ENCODE results near the gene GPR148.

The GPR148 gene

GRCh38 chr2:130749641-130750040 lies 20.8 kb downstream of the GPR148 start:
- DNase-seq (ENCODE audit: low spot score), result no peak

- no peak for DNase-seq (ENCODE audit: low spot score)
These were observed 25.9 kb downstream of the GPR148 start for GRCh38 chr2:130754811-130755210.

DNA sequence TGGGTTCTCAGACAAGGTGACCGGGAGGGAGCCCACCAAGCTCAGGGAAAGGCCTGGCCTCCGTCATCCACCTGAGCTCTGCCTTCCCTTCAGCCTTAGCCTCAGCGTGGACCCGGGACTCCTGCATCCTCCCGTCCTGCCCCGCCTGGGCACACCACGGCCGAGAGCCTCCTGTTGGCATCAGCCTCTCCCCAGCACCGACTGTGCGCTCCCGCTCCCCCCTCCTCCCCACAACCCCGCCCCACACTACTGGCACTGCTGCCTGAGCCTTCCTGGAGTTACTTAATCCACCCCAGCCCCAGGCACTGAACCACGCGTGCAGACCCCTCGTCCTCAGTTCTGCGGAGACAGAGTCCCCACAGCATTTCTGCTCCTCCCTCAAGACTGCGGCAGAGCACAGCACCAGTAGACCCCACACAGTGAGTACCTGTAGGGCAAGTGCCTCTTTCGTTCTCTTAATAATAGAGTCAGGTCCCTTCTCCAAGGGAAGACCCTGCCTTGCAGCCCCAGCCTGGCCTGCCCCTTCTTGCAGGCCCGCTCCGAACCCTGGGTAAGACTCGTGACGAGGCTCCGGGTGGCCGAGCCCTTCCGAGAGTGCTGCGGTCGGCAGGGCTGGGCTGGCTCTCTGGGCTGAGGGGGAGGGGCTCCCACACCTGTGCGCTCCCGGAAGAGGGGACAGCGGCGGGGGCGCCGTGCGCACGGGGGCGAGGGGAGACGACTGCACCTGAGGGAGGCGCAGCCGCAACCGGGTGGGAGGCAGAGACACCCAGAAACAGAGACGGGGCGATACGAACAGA lies 26.6 kb downstream of the GPR148 start, which contains the start of gene AMER3:
AMER3 (plus strand) TSS at position 285 of the 797 bp plus-strand sequence. CDS start 6,533 bp downstream, outside the sequence.
- DNase-seq (ENCODE audit: low spot score), result no peak

DNA sequence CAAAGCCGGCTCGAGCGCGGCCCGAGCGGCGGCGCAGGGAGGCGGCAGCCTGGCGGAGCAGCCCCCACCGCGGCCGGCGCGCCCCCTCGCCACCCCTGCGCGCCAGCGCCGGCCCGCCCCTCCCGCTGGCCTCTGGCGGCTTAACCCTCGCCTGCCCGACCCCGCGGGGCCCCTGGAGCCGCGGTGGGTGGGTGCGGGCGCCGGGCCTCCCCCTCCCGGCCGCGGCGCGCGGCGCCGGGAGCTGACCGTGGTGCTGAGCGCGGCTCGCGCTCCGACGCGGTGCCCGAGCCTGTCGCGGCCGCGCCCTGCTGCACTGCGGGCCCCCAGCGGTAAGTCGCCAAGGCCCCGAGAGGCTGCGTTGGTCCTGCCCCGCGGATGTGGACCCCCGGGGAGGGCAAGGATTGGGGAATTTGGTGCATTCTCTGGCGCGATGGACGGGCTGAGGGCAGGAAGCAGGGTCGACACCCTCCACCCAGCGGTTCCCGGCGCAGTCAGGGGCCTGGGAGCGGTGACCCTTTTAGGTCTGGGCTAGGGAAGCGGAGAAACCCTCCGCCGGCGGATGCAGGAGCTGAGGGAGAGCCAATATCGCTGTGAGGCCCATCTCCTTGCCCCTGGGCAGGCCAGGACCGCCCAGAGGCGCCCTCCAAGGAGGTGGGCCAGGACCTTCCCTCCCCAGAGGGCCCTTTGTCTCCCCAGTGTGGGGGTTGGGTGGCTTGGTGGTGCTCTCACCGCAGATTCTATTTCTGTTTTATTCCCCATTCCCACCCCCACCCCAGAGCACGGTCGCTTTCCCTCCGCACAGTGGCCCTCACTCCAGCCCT lies 27.4 kb downstream of the GPR148 start:
- no peak for DNase-seq (ENCODE audit: low spot score)

GRCh38 chr2:130756874-130757668 lies 28.2 kb downstream of the GPR148 start:
- DNase-seq (ENCODE audit: low spot score), result no peak

GRCh38 chr2:130759906-130760753 lies 31.3 kb downstream of the GPR148 start:
- no peak for DNase-seq (ENCODE audit: low spot score)

GRCh38 chr2:130760754-130761751 lies 32.2 kb downstream of the GPR148 start:
- DNase-seq (ENCODE audit: low spot score), result no peak

- DNase-seq (ENCODE audit: low spot score), result no peak
These were observed 33.4 kb downstream of the GPR148 start for GRCh38 chr2:130762031-130762909.

DNA sequence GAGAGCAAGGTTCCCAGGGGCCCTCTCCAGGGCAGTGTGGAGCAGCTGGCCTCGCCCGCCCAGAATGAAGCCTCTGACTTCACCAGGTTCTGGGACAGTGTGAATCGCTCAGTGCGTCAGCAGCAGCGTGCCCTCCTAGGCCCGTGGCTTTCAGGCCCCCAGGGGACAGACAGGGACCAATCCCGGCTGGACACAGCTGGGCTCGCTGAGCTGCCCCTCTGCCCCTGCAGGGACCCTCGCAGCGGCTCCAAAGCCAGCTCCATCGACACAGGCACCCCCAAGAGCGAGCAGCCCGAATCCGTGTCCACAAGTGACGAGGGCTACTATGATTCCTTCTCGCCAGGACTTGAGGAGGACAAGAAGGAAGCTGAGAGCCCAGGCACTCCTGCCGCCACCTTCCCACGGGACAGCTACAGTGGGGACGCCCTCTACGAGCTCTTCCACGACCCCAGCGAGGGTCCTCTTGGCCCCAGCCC lies 34.1 kb downstream of the GPR148 start:
- no peak for DNase-seq (ENCODE audit: low spot score)

- DNase-seq (ENCODE audit: low spot score), result no peak
These were observed 34.5 kb downstream of the GPR148 start for GRCh38 chr2:130763405-130763804.

DNA sequence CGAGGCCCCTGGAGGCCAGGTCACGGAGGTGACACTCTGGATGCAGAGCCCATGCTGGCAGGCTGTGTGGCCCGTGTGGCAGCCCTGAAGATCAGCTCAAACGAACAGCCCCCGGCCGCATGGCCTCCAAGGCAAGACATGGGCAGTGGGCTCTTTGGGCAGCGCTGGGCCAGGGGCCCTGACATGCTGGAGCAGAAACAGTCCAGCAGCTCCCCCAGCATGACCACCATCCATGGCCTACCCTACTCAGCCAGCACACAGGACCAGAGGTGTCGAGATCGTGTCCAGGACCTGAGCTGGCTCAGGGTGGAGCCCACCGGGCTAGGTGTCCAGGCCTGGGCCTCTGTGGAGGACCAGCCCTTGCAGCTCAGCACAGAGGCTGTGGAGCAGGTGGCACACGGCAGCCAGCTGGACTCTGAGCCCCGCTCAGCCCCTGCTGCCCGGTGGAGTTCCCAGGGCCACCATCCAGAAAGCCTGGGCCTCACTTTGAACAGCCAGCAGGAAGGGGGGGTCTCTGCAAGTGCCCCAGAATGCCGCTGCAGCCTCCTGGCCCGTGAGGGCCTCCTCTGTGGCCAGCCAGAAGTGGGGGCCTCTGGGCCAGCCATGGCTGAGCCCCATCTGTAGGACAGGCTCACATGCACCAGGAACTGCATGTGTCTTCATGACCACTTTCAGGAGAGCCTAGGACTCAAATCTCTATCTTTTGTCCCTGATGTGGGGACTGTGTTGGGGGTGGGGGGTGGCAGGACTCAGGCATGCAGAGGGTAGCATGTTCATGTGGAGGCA lies 35.4 kb downstream of the GPR148 start:
- no peak for DNase-seq (ENCODE audit: low spot score)

- no peak for DNase-seq (ENCODE audit: low spot score)
These were observed 35.9 kb downstream of the GPR148 start for GRCh38 chr2:130764821-130765115.

DNA sequence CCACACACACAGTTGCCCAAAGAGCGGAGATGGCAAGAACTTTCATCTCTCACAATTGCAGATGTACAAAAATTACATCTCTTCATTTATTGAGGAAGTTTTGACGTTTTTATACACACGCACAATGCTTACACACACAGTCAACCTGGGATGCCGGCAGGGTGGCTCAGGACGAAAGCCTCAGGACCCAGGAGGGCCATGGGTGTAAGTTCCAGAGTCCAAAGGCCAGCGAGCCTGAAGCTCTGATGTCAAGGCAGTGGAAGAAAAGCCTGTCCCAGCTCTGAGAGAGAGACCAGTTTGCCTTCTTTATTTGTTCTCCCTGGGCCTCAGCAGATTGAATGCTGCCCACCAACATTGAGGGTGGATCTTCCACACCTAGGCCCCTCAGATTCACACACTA lies 36.6 kb downstream of the GPR148 start:
- no peak for DNase-seq (ENCODE audit: low spot score)

GRCh38 chr2:130766037-130766436 lies 37.2 kb downstream of the GPR148 start:
- no peak for DNase-seq (ENCODE audit: low spot score)

DNA sequence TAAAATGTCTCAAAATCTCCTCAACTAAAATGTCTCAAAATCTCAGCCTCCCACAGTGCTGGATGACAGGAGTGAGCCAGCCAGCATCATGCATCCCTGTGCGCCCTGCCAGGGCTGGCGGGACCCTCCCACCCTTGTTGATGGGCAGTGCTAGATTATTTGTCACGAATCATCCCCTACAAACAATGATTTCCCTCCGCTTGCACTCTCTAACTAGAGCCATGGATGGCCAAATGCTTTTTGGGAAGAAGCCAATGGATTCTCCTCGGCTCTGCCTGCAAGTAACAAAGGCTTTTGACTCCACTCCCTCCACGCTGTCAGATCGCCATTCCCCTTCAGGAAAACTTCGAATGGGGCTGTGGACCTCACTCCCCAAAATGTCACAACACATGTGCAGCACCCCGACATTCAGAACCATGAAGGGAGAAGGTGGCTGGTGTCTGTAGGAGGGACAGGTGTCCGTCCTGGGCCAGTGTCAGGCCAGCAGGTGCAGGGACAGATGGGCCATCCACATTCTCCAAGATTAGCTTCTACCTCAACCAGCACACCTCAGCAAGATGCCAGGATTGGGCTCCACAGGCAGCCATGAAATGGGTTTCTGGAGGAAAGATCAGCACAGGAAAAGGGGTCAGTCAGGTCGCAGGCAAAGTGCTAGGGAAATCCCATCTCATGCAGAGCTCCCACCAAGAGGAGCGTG lies 38.0 kb downstream of the GPR148 start:
- no peak for DNase-seq (ENCODE audit: low spot score)

GRCh38 chr2:130767408-130767775 lies 38.5 kb downstream of the GPR148 start:
- no peak for DNase-seq (ENCODE audit: low spot score)

- no peak for DNase-seq (ENCODE audit: low spot score)
These were observed 39.5 kb downstream of the GPR148 start for GRCh38 chr2:130768191-130768855.
